Astrocyte of the spinal cord (primary cell): ENCODE measurements around the gene PARD3B.

Source experiments
- DNase-seq: peaks from one replicate; pipeline ENCODE4 v3.0.0; 2011; ENCODE audit warnings: low read depth, low spot score
- H3K4me3 ChIP-seq: 2 replicates; pipeline ENCODE4 v1.5.1; 2011; ENCODE audit warnings: low read depth, mild to moderate bottlenecking, low read length, moderate library complexity
- in situ Hi-C: cut with HindIII; loops from 2 replicates; pipeline ENCODE4 v1.10.0; 2017; ENCODE audit warnings: low sequenced_read_pairs
- TF ChIP-seq, protein P1 (sequence below): IDR thresholded peaks from 2 replicates; pipeline ENCODE4 v1.5.1; 2012; ENCODE audit warnings: low read depth, mild to moderate bottlenecking, low read length, inconsistent platforms

Gene PARD3B

DNA sequence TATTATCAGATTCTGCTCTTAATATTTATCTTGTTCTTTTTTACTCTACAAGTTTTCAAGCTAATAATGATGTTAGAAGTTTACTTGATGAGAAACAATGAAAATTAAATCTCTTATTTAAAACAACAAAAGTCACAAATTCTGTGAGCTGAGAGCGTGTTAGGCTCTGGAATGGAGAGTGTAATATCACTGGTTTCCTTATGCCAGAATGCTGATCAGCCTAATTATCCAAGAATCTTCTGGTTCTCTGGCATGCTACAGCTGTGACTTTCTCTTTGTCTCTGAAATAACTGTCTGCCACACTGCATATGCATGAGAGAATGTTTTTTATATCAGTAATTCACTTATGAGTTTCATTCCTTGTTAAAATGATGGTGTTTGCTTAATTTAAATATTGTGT lies 236.7 kb downstream of the PARD3B start:
- no peak for DNase-seq
- in situ Hi-C loops: no loop called here
- TF ChIP-seq, protein P1, sequence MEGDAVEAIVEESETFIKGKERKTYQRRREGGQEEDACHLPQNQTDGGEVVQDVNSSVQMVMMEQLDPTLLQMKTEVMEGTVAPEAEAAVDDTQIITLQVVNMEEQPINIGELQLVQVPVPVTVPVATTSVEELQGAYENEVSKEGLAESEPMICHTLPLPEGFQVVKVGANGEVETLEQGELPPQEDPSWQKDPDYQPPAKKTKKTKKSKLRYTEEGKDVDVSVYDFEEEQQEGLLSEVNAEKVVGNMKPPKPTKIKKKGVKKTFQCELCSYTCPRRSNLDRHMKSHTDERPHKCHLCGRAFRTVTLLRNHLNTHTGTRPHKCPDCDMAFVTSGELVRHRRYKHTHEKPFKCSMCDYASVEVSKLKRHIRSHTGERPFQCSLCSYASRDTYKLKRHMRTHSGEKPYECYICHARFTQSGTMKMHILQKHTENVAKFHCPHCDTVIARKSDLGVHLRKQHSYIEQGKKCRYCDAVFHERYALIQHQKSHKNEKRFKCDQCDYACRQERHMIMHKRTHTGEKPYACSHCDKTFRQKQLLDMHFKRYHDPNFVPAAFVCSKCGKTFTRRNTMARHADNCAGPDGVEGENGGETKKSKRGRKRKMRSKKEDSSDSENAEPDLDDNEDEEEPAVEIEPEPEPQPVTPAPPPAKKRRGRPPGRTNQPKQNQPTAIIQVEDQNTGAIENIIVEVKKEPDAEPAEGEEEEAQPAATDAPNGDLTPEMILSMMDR: no peak
- no peak overlapping the region for H3K4me3 ChIP-seq

DNA sequence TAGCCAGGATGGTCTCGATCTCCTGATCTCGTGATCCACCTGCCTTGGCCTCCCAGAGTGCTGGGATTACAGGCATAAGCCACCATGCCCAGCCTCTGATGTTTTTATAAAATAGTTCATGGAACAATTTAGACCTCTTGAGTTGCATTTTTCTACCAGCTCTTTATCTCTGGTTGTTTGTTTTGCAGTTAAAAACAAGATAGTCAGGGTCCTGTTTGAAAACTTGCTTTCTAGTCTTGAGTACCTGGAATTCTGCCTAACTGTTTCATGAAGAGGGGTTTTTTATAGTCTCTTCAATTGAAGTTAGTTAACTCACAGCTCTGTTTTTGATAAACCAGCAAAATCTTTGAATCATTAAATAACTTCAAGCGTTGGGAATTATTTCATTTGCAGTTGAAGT lies 244.8 kb downstream of the PARD3B start:
- no peak for DNase-seq
- in situ Hi-C loops: no loop called here
- no peak overlapping the region for H3K4me3 ChIP-seq
- TF ChIP-seq, protein P1: no peak

DNA sequence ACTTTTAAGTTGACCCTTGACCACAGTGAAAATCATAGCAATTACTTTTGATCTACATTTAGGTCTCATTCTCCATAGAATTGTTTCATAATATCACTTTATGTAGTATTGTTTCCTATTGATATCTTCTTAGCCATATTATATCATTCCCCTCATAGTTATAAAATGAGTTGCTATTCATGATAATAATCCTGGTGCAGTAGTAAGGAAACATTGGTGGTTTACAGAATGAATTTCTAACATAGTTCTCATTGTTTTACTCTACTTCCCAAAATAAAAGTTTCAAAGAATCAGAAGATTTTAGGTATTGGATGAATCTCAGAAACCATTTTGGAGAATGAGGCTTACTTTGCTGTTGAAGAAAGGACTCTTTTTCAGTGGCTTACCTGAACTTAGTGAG lies 246.0 kb downstream of the PARD3B start:
- no peak overlapping the region for H3K4me3 ChIP-seq
- DNase-seq: no peak
- in situ Hi-C loops: no loop called here
- TF ChIP-seq, protein P1: no peak

DNA sequence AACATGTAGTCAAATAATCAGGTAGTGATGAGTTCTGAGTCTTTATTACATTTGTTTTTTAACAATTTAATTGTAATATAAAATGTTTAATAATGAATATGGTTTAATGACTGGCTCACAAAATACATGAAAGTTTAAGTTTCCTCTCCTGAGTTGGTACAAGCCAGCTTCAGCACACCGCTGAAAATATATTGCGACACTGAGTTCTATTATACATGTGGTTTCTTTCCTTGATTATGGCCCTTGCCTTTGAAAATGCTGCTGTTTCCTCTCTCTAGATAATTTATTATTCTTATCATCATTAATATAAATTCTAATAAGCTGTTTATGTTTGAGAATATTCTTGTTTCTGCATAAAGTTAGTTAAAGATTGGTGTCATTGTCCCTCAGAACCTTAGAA lies 249.3 kb downstream of the PARD3B start:
- in situ Hi-C loops: no loop called here
- TF ChIP-seq, protein P1: no peak
- H3K4me3 ChIP-seq: no peak overlapping the region
- no peak for DNase-seq

DNA sequence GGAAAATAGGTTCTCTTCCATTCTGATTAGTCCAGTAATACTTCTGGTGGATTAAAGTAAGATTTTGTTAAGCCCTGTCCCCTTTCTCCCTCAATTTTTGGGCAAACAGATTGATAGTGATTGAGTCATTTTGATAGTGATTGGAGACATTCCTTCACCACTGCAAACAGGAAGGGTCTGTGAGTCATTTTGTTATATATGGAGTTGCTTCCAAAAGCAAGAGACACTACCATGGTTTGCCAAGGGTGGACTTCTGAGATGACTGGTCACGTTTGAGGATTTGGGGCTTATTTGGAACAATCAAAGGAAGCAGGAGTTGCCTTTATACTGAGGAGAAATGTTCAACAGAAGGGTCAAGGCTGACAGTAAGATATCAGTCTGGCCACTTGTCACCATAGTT lies 249.9 kb downstream of the PARD3B start:
- in situ Hi-C loops: no loop called here
- DNase-seq: peak; percentile 30
- H3K4me3 ChIP-seq: no peak overlapping the region
- TF ChIP-seq, protein P1: no peak

DNA sequence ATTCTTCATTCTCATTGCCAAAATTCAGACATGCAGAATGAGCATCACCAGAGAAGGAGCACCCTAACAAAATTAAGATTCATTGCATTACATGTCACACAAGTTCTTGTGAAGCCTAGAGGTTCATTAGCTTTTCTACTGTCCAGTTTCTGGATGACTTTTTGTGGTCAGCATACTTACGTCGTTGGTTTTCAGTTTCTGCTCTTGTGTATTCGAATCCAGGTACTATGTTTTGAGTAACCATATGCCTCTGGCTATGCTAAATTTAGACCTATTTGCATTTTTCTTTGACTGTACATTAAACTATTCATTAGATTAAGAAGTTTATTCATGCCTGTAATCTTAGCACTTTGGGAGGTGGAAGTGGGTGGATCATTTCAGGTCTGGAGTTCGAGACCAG lies 251.3 kb downstream of the PARD3B start:
- no peak for DNase-seq
- no peak overlapping the region for H3K4me3 ChIP-seq
- TF ChIP-seq, protein P1: no peak
- in situ Hi-C loops: no loop called here

DNA sequence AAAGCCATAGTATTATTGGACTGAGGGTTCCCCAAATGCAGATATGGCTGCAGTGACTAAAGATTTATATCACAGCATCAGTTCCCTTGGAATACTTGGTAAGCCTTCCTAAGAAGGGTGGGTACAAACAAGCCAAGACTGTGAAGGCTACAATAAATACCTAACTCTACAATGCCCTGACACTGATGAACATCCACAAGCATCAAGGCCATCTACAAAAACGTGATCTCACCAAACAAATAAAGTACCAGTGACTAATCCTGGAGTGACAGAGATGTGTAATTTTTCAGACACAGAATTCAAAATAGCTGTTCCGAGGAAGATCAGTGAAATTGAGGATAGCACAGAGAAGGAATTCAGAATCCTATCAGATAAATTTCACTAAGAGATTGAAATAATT lies 254.5 kb downstream of the PARD3B start:
- in situ Hi-C loops: no loop called here
- H3K4me3 ChIP-seq: no peak overlapping the region
- TF ChIP-seq, protein P1: no peak
- DNase-seq: no peak
